Choroid plexus epithelial cell (primary cell): ENCODE data around the gene CSK.

ENCODE experiments used
- DNase-seq: peaks from one replicate; pipeline ENCODE4 v3.0.0-alpha.2; 2010; ENCODE audit warnings: low read depth
- H3K4me3 ChIP-seq: 2 replicates; pipeline ENCODE4 v1.5.1; 2011; ENCODE audit warnings: low read depth, mild to moderate bottlenecking, control low read depth, low read length, moderate library complexity
- CTCF ChIP-seq: conservative IDR thresholded peaks from 2 replicates; pipeline ENCODE4 v1.5.1; 2011; ENCODE audit warnings: low read depth, mild to moderate bottlenecking, control low read depth, inconsistent platforms, low read length, moderate library complexity

CSK gene

GRCh38 chr15:74799255-74799855, 17.5 kb downstream of the CSK start:
- H3K4me3 ChIP-seq, result no peak overlapping the region
- TF ChIP-seq CTCF, result no peak
- DNase-seq, result no peak

- TF ChIP-seq CTCF, result peak; percentile 96
- no peak overlapping the region for H3K4me3 ChIP-seq
- DNase-seq, result peak; percentile 57
Measured at GRCh38 chr15:74799856-74800558, 18.1 kb downstream of the CSK start.

- TF ChIP-seq CTCF, result no peak
- no peak overlapping the region for H3K4me3 ChIP-seq
- DNase-seq, result no peak
Measured at GRCh38 chr15:74800559-74801094, 18.7 kb downstream of the CSK start.

GRCh38 chr15:74801311-74801997, 19.6 kb downstream of the CSK start:
- no peak for DNase-seq
- TF ChIP-seq CTCF, result no peak
- H3K4me3 ChIP-seq, result no peak overlapping the region

- no peak overlapping the region for H3K4me3 ChIP-seq
- TF ChIP-seq CTCF, result no peak
Measured at GRCh38 chr15:74802290-74802689, 20.4 kb downstream of the CSK start.

GRCh38 chr15:74802862-74803447, 21.1 kb downstream of the CSK start:
- no peak for DNase-seq
- no peak overlapping the region for H3K4me3 ChIP-seq
- TF ChIP-seq CTCF, result no peak

More at GRCh38 chr15:74802290-74802689, 20.4 kb downstream of the CSK start:
- DNase-seq, result no peak
